OCI-LY7 (cell line): ENCODE measurements around the gene PRLR. TPM values are rescaled to one million over a fixed set of nuclear protein-coding genes. Genes with fewer than 3 reads are reported as not detected.

Experiments used
- BruUV-seq: library from RNA; stranded (reverse); fragments of 400-500 nt; replicated peaks from 2 replicates; lab custom pipeline; 2021; lab: Mats Ljungman, UMichigan
- CTCF ChIA-PET: fragments of 300-600 bp; sonication (Branson Sonifier 250); formaldehyde crosslinking; loops from one replicate; lab custom pipeline; 2022; ENCODE audit warnings: antibody characterized with exemption; ENCODE audit not compliant: unreplicated experiment; lab: Charles Lee
- POLR2A ChIA-PET: fragments of 300-600 bp; sonication (Branson Sonifier 250); formaldehyde crosslinking; loops from one replicate; lab custom pipeline; 2022; ENCODE audit warnings: antibody characterized with exemption; lab: Charles Lee
- DNase-seq: peaks from one replicate; pipeline ENCODE4 v3.0.0-alpha.2; 2015; ENCODE audit warnings: low spot score
- H2AFZ ChIP-seq: fragments of 200-600 bp; sonication (generic), shearing (Covaris generic); 2 replicates; pipeline ENCODE4 v1.6.1; 2014; ENCODE audit warnings: mild to moderate bottlenecking, antibody characterized with exemption, low read length, moderate library complexity
- H3K27ac ChIP-seq: fragments of 200-600 bp; sonication (generic); 2 replicates; pipeline ENCODE4 v1.5.1; 2014; ENCODE audit warnings: mixed run types, low read depth, mild to moderate bottlenecking, moderate library complexity, low read length, inconsistent platforms; ENCODE audit not compliant: poor library complexity, severe bottlenecking
- H3K36me3 ChIP-seq: fragments of 200-600 bp; sonication (generic); 2 replicates; pipeline ENCODE4 v1.6.1; 2014; ENCODE audit warnings: mild to moderate bottlenecking, antibody characterized with exemption, low read length, moderate library complexity, mixed read lengths; ENCODE audit not compliant: insufficient read depth
- H3K4me1 ChIP-seq: fragments of 200-600 bp; sonication (generic); 2 replicates; pipeline ENCODE4 v1.5.1; 2014; ENCODE audit warnings: mild to moderate bottlenecking, low read length; ENCODE audit not compliant: insufficient read depth, poor library complexity, severe bottlenecking
- H3K4me2 ChIP-seq: fragments of 200-600 bp; sonication (generic); 2 replicates; pipeline ENCODE4 v1.6.1; 2014; ENCODE audit warnings: mild to moderate bottlenecking, low read length
- H3K4me3 ChIP-seq: fragments of 200-600 bp; sonication (generic); 2 replicates; pipeline ENCODE4 v1.5.1; 2014; ENCODE audit warnings: mild to moderate bottlenecking, low read depth, low read length; ENCODE audit not compliant: poor library complexity, severe bottlenecking
- H3K79me2 ChIP-seq: fragments of 200-600 bp; sonication (generic); 2 replicates; pipeline ENCODE4 v1.6.1; 2016; ENCODE audit warnings: low read depth, mild to moderate bottlenecking, low read length, moderate library complexity, mixed read lengths; ENCODE audit not compliant: insufficient read depth
- H3K9me2 ChIP-seq: fragments of 200-600 bp; sonication (generic); 2 replicates; pipeline ENCODE4 v1.6.1; 2016; ENCODE audit warnings: mild to moderate bottlenecking, low read length, mixed read lengths; ENCODE audit not compliant: insufficient read depth
- H3K9me3 ChIP-seq: fragments of 200-600 bp; sonication (generic); 2 replicates; pipeline ENCODE4 v1.6.1; 2014; ENCODE audit warnings: mild to moderate bottlenecking, mixed run types, low read length, mixed read lengths
- H4K20me1 ChIP-seq: fragments of 200-600 bp; sonication (generic); 2 replicates; pipeline ENCODE4 v1.6.1; 2014; ENCODE audit warnings: mild to moderate bottlenecking, antibody characterized with exemption, low read length, moderate library complexity, mixed read lengths; ENCODE audit not compliant: insufficient read depth
- EZH2phosphoT487 ChIP-seq: fragments of 200-600 bp; sonication (generic); IDR thresholded peaks from 2 replicates; pipeline ENCODE4 v1.6.1; 2018; ENCODE audit warnings: low read depth, borderline replicate concordance, mild to moderate bottlenecking, mixed run types, antibody characterized with exemption, low read length, moderate library complexity, mixed read lengths
- intact Hi-C: fragments of 100-400 bp; cut with micrococcal nuclease; formaldehyde crosslinking; loops from one replicate; pipeline ENCODE4 v1.10.0; 2022; ENCODE audit not compliant: unreplicated experiment
- total RNA-seq, 2 experiments: library from RNA; depleted of rRNA in 1 of 2; stranded (reverse); fragments of >200 nt in 1 of 2; shearing (Covaris generic) in 1 of 2; gene quantifications; 2 replicates each; pipeline ENCODE4 v1.2.3, GENCODE V29; 2014 to 2022
- TF ChIP-seq, protein P1 (sequence below): fragments of 200-600 bp; sonication (generic); conservative IDR thresholded peaks from 2 replicates; pipeline ENCODE4 v1.5.1; 2014; ENCODE audit warnings: mild to moderate bottlenecking, antibody characterized with exemption, low read length, moderate library complexity, mixed read lengths

The PRLR gene
- total RNA-seq, 2 experiments from 2014 or later: not detected

DNA sequence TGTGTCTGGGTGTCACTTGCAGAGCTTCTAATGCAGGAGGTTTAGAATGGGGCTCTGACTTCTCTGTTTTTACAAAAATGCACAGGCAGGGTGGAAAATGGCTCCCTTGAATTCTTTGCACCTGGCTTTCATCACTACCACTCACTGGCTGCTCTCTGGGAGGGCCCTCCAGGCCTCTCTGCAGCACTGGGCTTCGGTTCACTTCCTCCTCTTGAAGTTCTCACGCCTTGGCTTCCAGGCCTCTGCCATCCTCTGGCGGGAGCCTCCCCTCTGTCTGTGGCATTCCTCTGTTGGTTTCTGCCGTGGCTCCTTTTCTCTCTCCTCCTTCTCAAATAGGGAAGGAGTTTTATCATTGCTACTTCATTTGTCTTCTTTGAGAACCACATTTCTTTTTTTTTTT is 2.8 kb upstream of the PRLR start:
- H3K4me3 ChIP-seq: no peak overlapping the region
- no peaks in the 10 kb centered on the region for H4K20me1 ChIP-seq
- no peaks in the 10 kb centered on the region for H3K79me2 ChIP-seq
- H2AFZ ChIP-seq: no peak overlapping the region
- intact Hi-C loops: no loop called here
- H3K4me2 ChIP-seq: no peak overlapping the region
- CTCF ChIA-PET: interaction anchor here (0.6 kb wide), 1 partner anchor 618 kb away, joined by 3 read pairs; no protein-coding TSS in a partner anchor
- no TSS peak for BruUV-seq
- H3K9me2 ChIP-seq: no peaks in the 10 kb centered on the region
- no peaks in the 10 kb centered on the region for H3K4me1 ChIP-seq
- H3K36me3 ChIP-seq: no peaks in the 10 kb centered on the region
- TF ChIP-seq EZH2phosphoT487: no peak
- TF ChIP-seq, protein P1, sequence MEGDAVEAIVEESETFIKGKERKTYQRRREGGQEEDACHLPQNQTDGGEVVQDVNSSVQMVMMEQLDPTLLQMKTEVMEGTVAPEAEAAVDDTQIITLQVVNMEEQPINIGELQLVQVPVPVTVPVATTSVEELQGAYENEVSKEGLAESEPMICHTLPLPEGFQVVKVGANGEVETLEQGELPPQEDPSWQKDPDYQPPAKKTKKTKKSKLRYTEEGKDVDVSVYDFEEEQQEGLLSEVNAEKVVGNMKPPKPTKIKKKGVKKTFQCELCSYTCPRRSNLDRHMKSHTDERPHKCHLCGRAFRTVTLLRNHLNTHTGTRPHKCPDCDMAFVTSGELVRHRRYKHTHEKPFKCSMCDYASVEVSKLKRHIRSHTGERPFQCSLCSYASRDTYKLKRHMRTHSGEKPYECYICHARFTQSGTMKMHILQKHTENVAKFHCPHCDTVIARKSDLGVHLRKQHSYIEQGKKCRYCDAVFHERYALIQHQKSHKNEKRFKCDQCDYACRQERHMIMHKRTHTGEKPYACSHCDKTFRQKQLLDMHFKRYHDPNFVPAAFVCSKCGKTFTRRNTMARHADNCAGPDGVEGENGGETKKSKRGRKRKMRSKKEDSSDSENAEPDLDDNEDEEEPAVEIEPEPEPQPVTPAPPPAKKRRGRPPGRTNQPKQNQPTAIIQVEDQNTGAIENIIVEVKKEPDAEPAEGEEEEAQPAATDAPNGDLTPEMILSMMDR: no peak
- no peak for DNase-seq
- H3K27ac ChIP-seq: no peak overlapping the region
- POLR2A ChIA-PET: interaction anchor here (0.6 to 0.7 kb wide), 2 partner anchors 46 to 83 kb away, joined by 4 to 6 read pairs; no protein-coding TSS in a partner anchor
- H3K9me3 ChIP-seq: no peaks in the 10 kb centered on the region

DNA sequence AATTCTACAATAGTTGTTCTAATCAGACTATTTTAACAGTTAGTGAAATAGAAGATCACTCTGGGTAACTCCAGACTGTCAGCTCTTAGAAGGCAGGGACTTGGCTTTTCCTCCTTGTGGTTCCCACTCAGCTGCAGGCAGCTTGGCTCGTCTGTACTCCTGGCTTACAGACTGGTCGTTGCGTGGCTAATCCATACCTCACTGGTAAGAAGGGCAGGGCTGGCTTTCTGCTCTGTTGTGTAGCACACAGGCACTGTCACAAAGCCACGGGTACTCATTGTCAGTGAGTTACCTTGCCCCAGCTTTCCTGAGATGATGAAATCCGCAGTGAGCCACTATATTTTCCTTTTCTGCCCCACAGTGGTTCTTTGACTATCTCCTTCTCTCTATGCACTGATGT is 1.8 kb upstream of the PRLR start:
- no peaks in the 10 kb centered on the region for H3K79me2 ChIP-seq
- H3K4me3 ChIP-seq: no peak overlapping the region
- no TSS peak for BruUV-seq
- H3K4me2 ChIP-seq: no peak overlapping the region
- TF ChIP-seq EZH2phosphoT487: no peak
- TF ChIP-seq, protein P1: no peak
- no peaks in the 10 kb centered on the region for H3K4me1 ChIP-seq
- CTCF ChIA-PET: no interaction called here
- H3K36me3 ChIP-seq: no peaks in the 10 kb centered on the region
- no peaks in the 10 kb centered on the region for H3K9me3 ChIP-seq
- DNase-seq: no peak
- no peaks in the 10 kb centered on the region for H4K20me1 ChIP-seq
- H3K27ac ChIP-seq: no peak overlapping the region
- intact Hi-C loops: no loop called here
- no peak overlapping the region for H2AFZ ChIP-seq
- POLR2A ChIA-PET: no interaction called here
- H3K9me2 ChIP-seq: no peaks in the 10 kb centered on the region
